ENCODE data around the gene DNPH1. TPM values are rescaled to one million over a fixed set of nuclear protein-coding genes. Genes with fewer than 3 reads are reported as not detected.

DNPH1 gene
- total and polyA plus RNA-seq, 2 experiments from 2014 or later, result 29.2 to 50.0 TPM

GRCh38 chr6:43221046-43221972, 8.0 kb downstream of the DNPH1 start (continued):
- TF ChIP-seq EZH2 (IDR thresholded peaks at IDR 0.05; ENCODE audit: low read depth, unreplicated experiment), result no peak
- no peak for TF ChIP-seq CREB1 (CRISPR knock-in tag; IDR thresholded peaks at IDR 0.05; ENCODE audit: low read depth)
- no peak for TF ChIP-seq ETS1 (IDR thresholded peaks at IDR 0.05)
- no peak for TF ChIP-seq ZNF114 (CRISPR knock-in tag; IDR thresholded peaks at IDR 0.05)
- TF ChIP-seq NANOG (IDR thresholded peaks at IDR 0.05; ENCODE audit: borderline replicate concordance), result no peak
- no peak for TF ChIP-seq EZH2phosphoT487 (IDR thresholded peaks at IDR 0.05; ENCODE audit: unreplicated experiment)

- H3K4me3 ChIP-seq, result no peak overlapping the region
- peaks cover 23% of the 10 kb centered on the region for H3K27me3 Mint-ChIP-seq (ENCODE audit: insufficient read depth, low read depth, poor library complexity)
- peaks cover 19% of the 10 kb centered on the region for H3K4me1 Mint-ChIP-seq
- peaks cover 9% of the 10 kb centered on the region; the same call in 1 of the 2 replicates for H3K4me1 ChIP-seq (ENCODE audit: insufficient read depth)
- no peak overlapping the region for H3K4me3 Mint-ChIP-seq
- H3K27me3 ChIP-seq (ENCODE audit: insufficient read depth), result no peaks in the 10 kb centered on the region
- H3K36me3 ChIP-seq (ENCODE audit: insufficient read depth), result no peaks in the 10 kb centered on the region
- no peaks in the 10 kb centered on the region for H3K9me2 ChIP-seq (ENCODE audit: insufficient read depth)
- H3K79me2 ChIP-seq (replicated peaks; ENCODE audit: insufficient read depth), result no peaks in the 10 kb centered on the region
- ATAC-seq, result no peak
- no peaks in the 10 kb centered on the region for H4K20me1 ChIP-seq (replicated peaks; ENCODE audit: insufficient read depth)
- H2AFZ ChIP-seq, result no peak overlapping the region
- H3K36me3 Mint-ChIP-seq (ENCODE audit: low read depth), result peaks cover 2% of the 10 kb centered on the region
- no peaks in the 10 kb centered on the region for H3K9me3 Mint-ChIP-seq
- H3K27ac Mint-ChIP-seq, result no peak overlapping the region
- no peak overlapping the region for H3K4me2 ChIP-seq
- no peak overlapping the region for H3K27ac ChIP-seq (ENCODE audit: low read depth)
- no peak for DNase-seq (ENCODE audit: low spot score)
- H3F3A ChIP-seq (replicated peaks; ENCODE audit: low read depth), result no peaks in the 10 kb centered on the region
- TF ChIP-seq NANOG (IDR thresholded peaks at IDR 0.05; ENCODE audit: borderline replicate concordance) (no peak), EZH2 (IDR thresholded peaks at IDR 0.05; ENCODE audit: low read depth, unreplicated experiment) (no peak), ZNF331 (CRISPR knock-in tag; IDR thresholded peaks at IDR 0.05; ENCODE audit: low read depth) (no peak), JUNB (IDR thresholded peaks at IDR 0.05; ENCODE audit: unreplicated experiment) (no peak), CTCF (conservative IDR thresholded peaks at IDR 0.05; ENCODE audit: low read depth in 2 of 2) (no peak), CREB1 (CRISPR knock-in tag; IDR thresholded peaks at IDR 0.05; ENCODE audit: low read depth) (no peak), POLR2AphosphoS5 (IDR thresholded peaks at IDR 0.05; ENCODE audit: low read depth) (no peak), REST (IDR thresholded peaks at IDR 0.05; ENCODE audit: unreplicated experiment) (no peak), ETS1 (IDR thresholded peaks at IDR 0.05) (no peak), EZH2phosphoT487 (IDR thresholded peaks at IDR 0.05; ENCODE audit: unreplicated experiment) (no peak)
Observed at GRCh38 chr6:43220439-43220951, 8.8 kb downstream of the DNPH1 start.
